Daoy (cell line): ENCODE measurements around the gene KCNG2. TPM values are rescaled to one million over a fixed set of nuclear protein-coding genes. Genes with fewer than 3 reads are reported as not detected.

Experiments used
- DNase-seq: peaks from one replicate; pipeline ENCODE4 v3.0.0-alpha.2; 2015; ENCODE audit warnings: low read depth
- total RNA-seq: library from RNA; depleted of rRNA; stranded (reverse); fragments of >200 nt; shearing (Covaris generic); gene quantifications from 2 replicates; pipeline ENCODE4 v1.2.3, GENCODE V29; 2014

Gene KCNG2
- total RNA-seq, 1 experiment from 2014 or later, result not detected

- no peak for DNase-seq
Observed at GRCh38 chr18:79798999-79799370, 1.2 kb downstream of the KCNG2 start.

GRCh38 chr18:79799619-79800370 lies 2.1 kb downstream of the KCNG2 start:
- DNase-seq, result no peak

- no peak for DNase-seq
Observed at GRCh38 chr18:79800371-79801180, 2.8 kb downstream of the KCNG2 start.

GRCh38 chr18:79801217-79801616 lies 3.5 kb downstream of the KCNG2 start:
- DNase-seq, result no peak

GRCh38 chr18:79801641-79802040 lies 3.9 kb downstream of the KCNG2 start:
- no peak for DNase-seq

GRCh38 chr18:79802298-79802697 lies 4.6 kb downstream of the KCNG2 start:
- DNase-seq, result no peak

GRCh38 chr18:79803611-79804051 lies 5.9 kb downstream of the KCNG2 start:
- no peak for DNase-seq

- no peak for DNase-seq
Observed at GRCh38 chr18:79804130-79804787, 6.5 kb downstream of the KCNG2 start.

- DNase-seq, result no peak
Observed at GRCh38 chr18:79805211-79805887, 7.6 kb downstream of the KCNG2 start.

- DNase-seq, result no peak
Observed at GRCh38 chr18:79805926-79806487, 8.3 kb downstream of the KCNG2 start.

- DNase-seq, result no peak
Observed at GRCh38 chr18:79806976-79807841, 9.5 kb downstream of the KCNG2 start.

- DNase-seq, result no peak
Observed at GRCh38 chr18:79809482-79810192, 11.9 kb downstream of the KCNG2 start.

- DNase-seq, result no peak
Observed at GRCh38 chr18:79812052-79812451, 14.3 kb downstream of the KCNG2 start.

- no peak for DNase-seq
Observed at GRCh38 chr18:79814373-79814772, 16.6 kb downstream of the KCNG2 start.

GRCh38 chr18:79815657-79816056 lies 17.9 kb downstream of the KCNG2 start:
- no peak for DNase-seq

GRCh38 chr18:79816092-79816491 lies 18.4 kb downstream of the KCNG2 start:
- DNase-seq, result no peak

GRCh38 chr18:79816981-79817606 lies 19.4 kb downstream of the KCNG2 start:
- DNase-seq, result no peak

GRCh38 chr18:79817607-79817998 lies 19.9 kb downstream of the KCNG2 start:
- DNase-seq, result no peak

- peak; percentile 19 for DNase-seq
Observed at GRCh38 chr18:79818036-79818435, 20.3 kb downstream of the KCNG2 start.

- DNase-seq, result no peak
Observed at GRCh38 chr18:79818631-79819030, 20.9 kb downstream of the KCNG2 start.
